IMR-90 (cell line): ENCODE results near the gene ALOX12B. TPM values are rescaled to one million over a fixed set of nuclear protein-coding genes. Genes with fewer than 3 reads are reported as not detected.

ENCODE experiments used
- ATAC-seq: fragments of 200-7000 bp; cut with Tn5 transposase; 2 replicates; pipeline ENCODE4 v1.9.1; 2020; ENCODE audit warnings: low read depth, mild to moderate bottlenecking, moderate library complexity
- BruUV-seq: library from RNA; stranded (reverse); fragments of 400-500 nt; replicated peaks from 2 replicates; lab custom pipeline; 2021; lab: Mats Ljungman, UMichigan
- CTCF ChIA-PET: fragments of 300-600 bp; formaldehyde crosslinking; extraction: SDS; loops from one replicate; lab custom pipeline; 2021; ENCODE audit warnings: antibody characterized with exemption; lab: Yijun Ruan, JAX
- POLR2A ChIA-PET: fragments of 300-600 bp; sonication (Branson Sonifier 250); formaldehyde crosslinking; loops from one replicate; lab custom pipeline; 2022; ENCODE audit warnings: antibody characterized with exemption; ENCODE audit not compliant: unreplicated experiment; lab: Charles Lee
- DNase-seq: peaks from one replicate; pipeline ENCODE4 v3.0.0; 2013
- H2AFZ ChIP-seq: replicated peaks from 2 replicates; pipeline ENCODE3; 2013; ENCODE audit warnings: low read length, mild to moderate bottlenecking; ENCODE audit not compliant: poor library complexity
- H2AK5ac ChIP-seq: 2 replicates; pipeline ENCODE4 v1.6.1; 2013; ENCODE audit warnings: low read depth, low read length, inconsistent platforms
- H2AK9ac ChIP-seq: replicated peaks from 2 replicates; pipeline ENCODE3; 2013; ENCODE audit warnings: mild to moderate bottlenecking, low read depth, low read length, moderate library complexity; ENCODE audit not compliant: poor library complexity
- H2BK120ac ChIP-seq: 2 replicates; pipeline ENCODE4 v1.6.1; 2013; ENCODE audit warnings: low read depth, low read length, inconsistent platforms
- H2BK15ac ChIP-seq: 3 replicates; pipeline ENCODE4 v1.6.1; 2013; ENCODE audit warnings: low read depth, low read length, inconsistent platforms
- H2BK20ac ChIP-seq: 2 replicates; pipeline ENCODE4 v1.6.1; 2013; ENCODE audit warnings: low read depth, mild to moderate bottlenecking, inconsistent platforms, low read length, moderate library complexity
- H2BK5ac ChIP-seq: 2 replicates; pipeline ENCODE4 v1.6.1; 2013; ENCODE audit warnings: mild to moderate bottlenecking, low read depth, low read length, inconsistent platforms; ENCODE audit not compliant: poor library complexity, severe bottlenecking
- H3K14ac ChIP-seq: replicated peaks from 2 replicates; pipeline ENCODE4 v1.6.1; 2013; ENCODE audit warnings: low read depth, low read length, inconsistent platforms
- H3K18ac ChIP-seq: 2 replicates; pipeline ENCODE4 v1.6.1; 2013; ENCODE audit warnings: low read depth, low read length, control low read depth
- H3K23ac ChIP-seq: 2 replicates; pipeline ENCODE4 v1.6.1; 2013; ENCODE audit warnings: low read depth, low read length, inconsistent platforms
- H3K27ac ChIP-seq: 2 replicates; pipeline ENCODE4 v1.5.1; 2013; ENCODE audit warnings: mild to moderate bottlenecking, control low read depth, low read length; ENCODE audit not compliant: insufficient read depth
- H3K27me3 ChIP-seq: 2 replicates; pipeline ENCODE4 v1.6.1; 2013; ENCODE audit warnings: low read length; ENCODE audit not compliant: control insufficient read depth, insufficient read depth
- H3K36me3 ChIP-seq: 2 replicates; pipeline ENCODE4 v1.6.1; 2013; ENCODE audit warnings: low read length, mixed read lengths; ENCODE audit not compliant: control insufficient read depth, insufficient read depth
- H3K4ac ChIP-seq: 2 replicates; pipeline ENCODE4 v1.6.1; 2013; ENCODE audit warnings: low read depth, low read length, inconsistent platforms
- H3K4me1 ChIP-seq: 2 replicates; pipeline ENCODE4 v1.6.1; 2013; ENCODE audit warnings: low read length, mixed read lengths; ENCODE audit not compliant: control insufficient read depth, insufficient read depth
- H3K4me2 ChIP-seq: 2 replicates; pipeline ENCODE4 v1.6.1; 2013; ENCODE audit warnings: low read depth, mild to moderate bottlenecking, control low read depth, low read length, moderate library complexity
- H3K4me3 ChIP-seq: 2 replicates; pipeline ENCODE4 v1.5.1; 2013; ENCODE audit warnings: low read depth, mild to moderate bottlenecking, control low read depth, low read length, moderate library complexity; ENCODE audit not compliant: insufficient read depth
- H3K56ac ChIP-seq: 2 replicates; pipeline ENCODE4 v1.6.1; 2013; ENCODE audit warnings: low read length, inconsistent platforms; ENCODE audit not compliant: insufficient read depth; ENCODE audit errors: extremely low read depth
- H3K79me1 ChIP-seq, 2 experiments: 2 replicates each; pipeline ENCODE4 v1.6.1; 2013; ENCODE audit warnings: low read length in 2 of 2, inconsistent platforms in 1 of 2, low read depth in 1 of 2
- H3K9ac ChIP-seq: 2 replicates; pipeline ENCODE4 v1.6.1; 2013; ENCODE audit warnings: low read depth, low read length, control low read depth
- H3K9me1 ChIP-seq: 2 replicates; pipeline ENCODE4 v1.6.1; 2013; ENCODE audit warnings: low read length, inconsistent platforms; ENCODE audit not compliant: insufficient read depth
- H3K9me3 ChIP-seq: 2 replicates; pipeline ENCODE4 v1.6.1; 2013; ENCODE audit warnings: low read length; ENCODE audit not compliant: control insufficient read depth, insufficient read depth
- H4K20me1 ChIP-seq: 2 replicates; pipeline ENCODE4 v1.6.1; 2013; ENCODE audit warnings: low read length, inconsistent platforms; ENCODE audit not compliant: insufficient read depth
- H4K5ac ChIP-seq: 2 replicates; pipeline ENCODE4 v1.6.1; 2013; ENCODE audit warnings: mild to moderate bottlenecking, low read depth, low read length, control low read depth
- H4K8ac ChIP-seq, 2 experiments: 2 replicates each; pipeline ENCODE4 v1.6.1; 2013; ENCODE audit warnings: low read depth in 2 of 2, low read length in 2 of 2, control low read depth in 1 of 2, inconsistent platforms in 1 of 2
- H4K91ac ChIP-seq: 2 replicates; pipeline ENCODE4 v1.6.1; 2013; ENCODE audit warnings: low read depth, low read length, inconsistent platforms; ENCODE audit not compliant: insufficient read depth
- BHLHE40 ChIP-seq: fragments of 150-350 bp; IDR thresholded peaks from 2 replicates; pipeline ENCODE4 v1.6.1; 2016; ENCODE audit warnings: mild to moderate bottlenecking, low read depth, low read length
- CEBPB ChIP-seq: IDR thresholded peaks from 2 replicates; pipeline ENCODE4 v1.6.1; 2012; ENCODE audit warnings: low read depth, low read length, improper control_type of control experiment
- CHD1 ChIP-seq: IDR thresholded peaks from 2 replicates; pipeline ENCODE4 v1.6.1; 2012; ENCODE audit warnings: low read depth, low read length, improper control_type of control experiment
- ELK1 ChIP-seq: fragments of 150-350 bp; IDR thresholded peaks from 2 replicates; pipeline ENCODE4 v1.6.1; 2016; ENCODE audit warnings: low read depth, mild to moderate bottlenecking, low read length, moderate library complexity, borderline replicate concordance
- FOS ChIP-seq: fragments of 150-350 bp; IDR thresholded peaks from 2 replicates; pipeline ENCODE4 v1.6.1; 2016; ENCODE audit warnings: low read depth, low read length
- MAFK ChIP-seq: IDR thresholded peaks from 2 replicates; pipeline ENCODE4 v1.6.1; 2012; ENCODE audit warnings: low read depth, low read length, improper control_type of control experiment
- MAZ ChIP-seq: IDR thresholded peaks from 2 replicates; pipeline ENCODE4 v1.6.1; 2012; ENCODE audit warnings: low read depth, mild to moderate bottlenecking, low read length, improper control_type of control experiment, moderate library complexity, borderline replicate concordance
- MXI1 ChIP-seq: IDR thresholded peaks from 2 replicates; pipeline ENCODE4 v1.6.1; 2012; ENCODE audit warnings: low read depth, mild to moderate bottlenecking, low read length, moderate library complexity, borderline replicate concordance
- NFE2L2 ChIP-seq: fragments of 150-350 bp; IDR thresholded peaks from 2 replicates; pipeline ENCODE4 v1.6.1; 2016; ENCODE audit warnings: low read depth, mild to moderate bottlenecking, low read length
- POLR2A ChIP-seq: IDR thresholded peaks from 2 replicates; pipeline ENCODE4 v1.6.1; 2012; ENCODE audit warnings: mild to moderate bottlenecking, low read depth, low read length
- RAD21 ChIP-seq: IDR thresholded peaks from 2 replicates; pipeline ENCODE4 v1.6.1; 2012; ENCODE audit warnings: low read length, improper control_type of control experiment
- RCOR1 ChIP-seq: IDR thresholded peaks from 2 replicates; pipeline ENCODE4 v1.6.1; 2012; ENCODE audit warnings: mild to moderate bottlenecking, low read length, improper control_type of control experiment; ENCODE audit not compliant: insufficient replicate concordance
- RFX5 ChIP-seq: IDR thresholded peaks from 2 replicates; pipeline ENCODE4 v1.8.0; 2012; ENCODE audit warnings: low read depth, mild to moderate bottlenecking, low read length, moderate library complexity
- SMC3 ChIP-seq: fragments of 150-350 bp; IDR thresholded peaks from 2 replicates; pipeline ENCODE4 v1.6.1; 2016; ENCODE audit warnings: low read depth, mild to moderate bottlenecking, antibody characterized with exemption, low read length, moderate library complexity
- WGBS, 2 experiments: methylation state at CpG; one replicate each; pipeline versions ENCODE4 v1.1.5 to v1.1.7; 2013; ENCODE audit warnings: missing lambda C conversion rate in 2 of 2; ENCODE audit not compliant: insufficient read length in 1 of 2; ENCODE audit errors: extremely low coverage in 2 of 2; 5-methylcytosine and 5-hydroxymethylcytosine counted together
- dilution Hi-C: fragments of 300-500 bp; cut with HindIII; formaldehyde crosslinking; loops from one replicate; pipeline ENCODE4 v1.14.3; 2018; ENCODE audit warnings: low sequenced_read_pairs; ENCODE audit not compliant: unreplicated experiment
- in situ Hi-C: fragments of 300-500 bp; cut with MboI; formaldehyde crosslinking; loops from 3 replicates; pipeline ENCODE4 v1.14.3; 2019; ENCODE audit warnings: low sequenced_read_pairs, inconsistent platforms, mixed read lengths
- intact Hi-C: fragments of 100-400 bp; cut with micrococcal nuclease; formaldehyde crosslinking; loops from 2 replicates; pipeline ENCODE4 v1.10.0; 2022
- polyA plus RNA-seq, 3 experiments: library from polyadenylated mRNA; depleted of rRNA; stranded (reverse); fragments of >200 nt; gene quantifications; 2 replicates each; pipeline ENCODE4 v1.2.3, GENCODE V29; 2012; ENCODE audit warnings: low replicate concordance in 1 of 3
- total RNA-seq: library from RNA; depleted of rRNA; stranded (reverse); fragments of >200 nt; gene quantifications from 2 replicates; pipeline ENCODE4 v1.2.3, GENCODE V29; 2012
- TF ChIP-seq, protein P1 (sequence below): fragments of 150-350 bp; IDR thresholded peaks from 2 replicates; pipeline ENCODE4 v1.6.1; 2017; ENCODE audit warnings: mild to moderate bottlenecking, antibody characterized with exemption, low read length, low read depth
- TF ChIP-seq, protein P2 (sequence below): conservative IDR thresholded peaks from 2 replicates; pipeline ENCODE4 v1.5.1; 2012; ENCODE audit warnings: mild to moderate bottlenecking, low read depth, low read length, improper control_type of control experiment

The ALOX12B gene
- total and polyA plus RNA-seq, 2 of the 4 experiments (the other 2 are of a cell fraction), result not detected

GRCh38 chr17:8096541-8096940, 9.0 kb upstream of the ALOX12B start:
- Histone ChIP-seq H3K4me2 (no peak overlapping the region), H2AFZ (no peak overlapping the region), H2BK15ac (no peak overlapping the region), H3K14ac (no peak overlapping the region), H2BK120ac (no peak overlapping the region), H4K91ac (no peak overlapping the region), H3K9me1 (no peaks in the 10 kb centered on the region; the same call in 1 of the 2 replicates), H2AK5ac (no peak overlapping the region), H3K4me3 (no peak overlapping the region), H3K23ac (no peak overlapping the region), H2AK9ac (no peak overlapping the region), H4K8ac (no peak overlapping the region), H3K9me3 (no peaks in the 10 kb centered on the region), H4K5ac (no peak overlapping the region), H3K36me3 (no peaks in the 10 kb centered on the region), H2BK20ac (no peak overlapping the region), H3K27me3 (peaks cover 52% of the 10 kb centered on the region), H3K27ac (no peak overlapping the region), H2BK5ac (no peak overlapping the region), H3K18ac (no peak overlapping the region), H3K9ac (no peak overlapping the region), H4K20me1 (no peaks in the 10 kb centered on the region), H3K4me1 (no peaks in the 10 kb centered on the region), H3K79me1 (no peaks in the 10 kb centered on the region), H3K4ac (no peak overlapping the region), H3K56ac (no peak overlapping the region)
- POLR2A ChIA-PET, result no interaction called here
- in situ Hi-C loops (loop anchor here (25.0 kb wide), 2 partner anchors 216 to 666 kb away; partner anchors contain the start of genes ARHGEF15 and SPDYE4), dilution Hi-C loops (no loop called here), intact Hi-C loops (no loop called here)
- ATAC-seq, result no peak
- CTCF ChIA-PET, result no interaction called here
- TF ChIP-seq MAFK (no peak), RFX5 (no peak), NFE2L2 (no peak), BHLHE40 (no peak), RAD21 (no peak), CEBPB (no peak), SMC3 (no peak), FOS (no peak), POLR2A (no peak), MXI1 (no peak), MAZ (no peak), ELK1 (no peak), CHD1 (no peak), RCOR1 (no peak)
- TF ChIP-seq, protein P1, sequence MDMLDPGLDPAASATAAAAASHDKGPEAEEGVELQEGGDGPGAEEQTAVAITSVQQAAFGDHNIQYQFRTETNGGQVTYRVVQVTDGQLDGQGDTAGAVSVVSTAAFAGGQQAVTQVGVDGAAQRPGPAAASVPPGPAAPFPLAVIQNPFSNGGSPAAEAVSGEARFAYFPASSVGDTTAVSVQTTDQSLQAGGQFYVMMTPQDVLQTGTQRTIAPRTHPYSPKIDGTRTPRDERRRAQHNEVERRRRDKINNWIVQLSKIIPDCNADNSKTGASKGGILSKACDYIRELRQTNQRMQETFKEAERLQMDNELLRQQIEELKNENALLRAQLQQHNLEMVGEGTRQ, result no peak
- TF ChIP-seq, protein P2, sequence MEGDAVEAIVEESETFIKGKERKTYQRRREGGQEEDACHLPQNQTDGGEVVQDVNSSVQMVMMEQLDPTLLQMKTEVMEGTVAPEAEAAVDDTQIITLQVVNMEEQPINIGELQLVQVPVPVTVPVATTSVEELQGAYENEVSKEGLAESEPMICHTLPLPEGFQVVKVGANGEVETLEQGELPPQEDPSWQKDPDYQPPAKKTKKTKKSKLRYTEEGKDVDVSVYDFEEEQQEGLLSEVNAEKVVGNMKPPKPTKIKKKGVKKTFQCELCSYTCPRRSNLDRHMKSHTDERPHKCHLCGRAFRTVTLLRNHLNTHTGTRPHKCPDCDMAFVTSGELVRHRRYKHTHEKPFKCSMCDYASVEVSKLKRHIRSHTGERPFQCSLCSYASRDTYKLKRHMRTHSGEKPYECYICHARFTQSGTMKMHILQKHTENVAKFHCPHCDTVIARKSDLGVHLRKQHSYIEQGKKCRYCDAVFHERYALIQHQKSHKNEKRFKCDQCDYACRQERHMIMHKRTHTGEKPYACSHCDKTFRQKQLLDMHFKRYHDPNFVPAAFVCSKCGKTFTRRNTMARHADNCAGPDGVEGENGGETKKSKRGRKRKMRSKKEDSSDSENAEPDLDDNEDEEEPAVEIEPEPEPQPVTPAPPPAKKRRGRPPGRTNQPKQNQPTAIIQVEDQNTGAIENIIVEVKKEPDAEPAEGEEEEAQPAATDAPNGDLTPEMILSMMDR, result no peak
- no TSS peak for BruUV-seq
- WGBS, 2 experiments, result 69% methylated on average over 3 of the region's 8 CpGs; no CpG with 5 or more reads in 1 of the 2 experiments
- DNase-seq, result no peak
